HG02870 (cell line): ENCODE results near the gene CFAP157.

Experiments
- ATAC-seq: cut with Tn5 transposase; IDR thresholded peaks from one replicate; pipeline ENCODE4 v1.9.1; 2021; ENCODE audit warnings: mild to moderate bottlenecking, moderate library complexity; ENCODE audit not compliant: unreplicated experiment

CFAP157 gene

GRCh38 chr9:127734247-127734746 lies 27.5 kb downstream of the CFAP157 start:
- no peak for ATAC-seq

- ATAC-seq, result peak; percentile 87
These were observed 28.1 kb downstream of the CFAP157 start, which contains the start of gene TOR2A for GRCh38 chr9:127734747-127735529. Gene TOR2A, minus strand, starts transcription at chr9:127735294. Its CDS starts 24 bp downstream, at chr9:127735270.

- ATAC-seq, result peak; percentile 1
These were observed 28.9 kb downstream of the CFAP157 start for GRCh38 chr9:127735530-127736185.

DNA sequence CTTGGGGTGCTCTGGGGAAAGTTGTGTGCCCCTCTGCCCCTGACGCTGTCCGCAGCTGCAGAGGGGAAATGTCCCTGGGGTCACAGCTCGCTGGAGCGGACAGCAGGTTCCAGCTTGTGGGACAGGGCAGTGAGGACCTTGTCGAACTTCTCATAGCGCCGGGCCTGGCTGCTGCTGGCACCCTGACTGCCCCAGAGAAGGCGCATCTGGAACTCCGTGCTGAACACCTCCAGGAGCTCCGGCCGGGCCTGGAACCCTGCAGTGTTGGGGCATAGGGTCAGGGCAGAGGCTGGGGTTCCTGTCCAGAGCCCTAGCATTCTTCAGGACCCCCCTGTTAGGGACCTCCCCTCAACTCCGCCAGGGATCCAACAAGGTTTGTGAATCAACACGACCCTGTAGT lies 31.9 kb downstream of the CFAP157 start:
- ATAC-seq, result no peak

DNA sequence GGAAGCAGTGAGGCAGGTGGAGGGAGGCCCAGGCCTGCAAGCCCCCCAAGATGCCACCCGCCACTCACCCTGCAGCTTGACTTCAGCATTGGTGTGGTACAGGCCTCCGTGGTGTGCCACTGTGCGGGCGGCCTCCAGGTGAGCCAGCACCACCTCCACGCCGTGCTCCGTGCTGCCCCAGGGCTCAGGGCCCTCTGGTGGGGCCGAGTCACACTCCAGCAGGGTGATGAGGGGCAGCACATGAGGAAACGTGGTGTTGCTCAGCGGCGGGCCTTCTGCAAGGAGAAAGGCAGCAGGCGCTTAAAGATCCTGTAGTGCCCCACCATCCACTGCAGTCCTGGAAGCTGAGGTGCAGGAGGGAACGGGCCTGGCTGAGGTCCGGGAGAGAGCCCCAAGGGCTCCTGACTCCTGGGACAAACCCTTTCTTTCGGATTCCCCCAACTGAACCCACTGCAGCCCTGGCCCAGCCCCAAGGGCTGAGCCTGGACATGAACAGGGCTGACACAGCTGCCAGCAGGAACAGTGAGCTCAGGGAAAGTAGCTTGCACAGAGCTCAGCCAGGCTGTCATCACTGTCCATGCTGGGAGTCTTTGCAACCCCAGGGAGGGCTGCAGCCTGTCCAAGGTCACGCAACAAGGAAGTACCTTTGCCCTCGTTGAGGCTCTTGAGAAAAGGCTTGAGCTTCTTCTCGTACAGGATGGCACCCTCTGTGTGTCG lies 33.0 kb downstream of the CFAP157 start:
- no peak for ATAC-seq

DNA sequence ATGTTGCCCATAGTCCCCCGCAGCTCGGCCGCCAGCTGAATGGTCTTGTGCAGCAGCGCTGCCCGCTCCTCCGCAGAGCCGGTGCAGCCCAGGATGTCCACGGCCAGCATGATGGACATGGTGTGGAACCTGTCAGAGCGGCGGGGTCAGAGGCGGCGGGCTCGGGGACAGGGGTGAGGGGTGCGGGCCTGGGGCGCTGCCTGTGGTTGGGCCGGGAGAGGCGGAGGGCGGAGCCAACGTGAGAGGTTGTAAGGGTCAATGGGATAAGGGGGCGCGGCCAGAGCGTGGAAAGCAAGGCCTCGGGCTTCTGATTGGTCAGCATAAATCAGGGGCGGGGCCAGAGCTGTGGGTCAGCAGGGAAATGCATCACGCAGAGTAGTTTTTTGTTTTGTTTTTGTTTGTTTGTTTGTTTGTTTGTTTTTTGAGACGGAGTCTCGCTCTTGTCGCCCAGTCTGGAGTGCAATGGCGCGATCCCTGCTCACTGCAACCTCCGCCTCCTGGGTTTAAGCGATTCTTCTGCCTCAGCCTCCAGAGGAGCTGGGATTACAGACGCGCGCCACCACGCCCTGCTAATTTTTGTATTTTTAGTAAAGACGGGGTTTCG lies 35.1 kb downstream of the CFAP157 start:
- no peak for ATAC-seq

DNA sequence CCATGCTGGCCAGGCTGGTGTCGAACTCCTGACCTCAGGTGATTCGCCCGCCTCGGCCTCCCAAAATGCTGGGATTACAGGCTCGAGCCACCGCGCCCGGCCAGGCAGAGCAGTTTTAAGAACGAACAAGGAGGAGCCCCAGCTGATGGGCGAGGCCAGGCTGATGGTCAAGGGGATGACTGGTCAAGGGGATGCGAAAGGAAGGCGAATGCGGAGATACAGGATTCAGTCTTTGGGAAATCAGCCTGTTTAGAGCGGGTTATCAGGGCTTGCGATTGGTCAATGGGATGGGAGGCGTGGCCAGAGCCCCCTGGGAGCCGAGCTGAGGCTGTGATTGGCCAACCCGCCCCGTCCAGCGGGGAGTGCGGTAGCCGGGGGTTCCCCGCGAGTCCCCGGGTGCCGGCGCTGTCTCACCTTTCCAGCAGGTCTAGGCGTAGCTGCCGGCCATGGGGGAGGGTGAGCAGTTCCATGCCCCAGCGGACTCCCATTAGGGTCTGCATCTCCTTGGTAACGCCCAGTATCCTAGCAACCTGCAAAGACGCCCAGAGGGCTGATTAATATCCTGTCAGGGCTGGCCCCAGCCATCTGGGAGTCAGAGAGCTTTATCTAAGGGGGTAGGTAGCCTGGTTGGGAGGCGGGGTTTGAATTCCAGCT lies 35.8 kb downstream of the CFAP157 start:
- ATAC-seq, result no peak

- no peak for ATAC-seq
These were observed 37.8 kb downstream of the CFAP157 start for GRCh38 chr9:127744398-127745110.

- no peak for ATAC-seq
These were observed 40.3 kb downstream of the CFAP157 start for GRCh38 chr9:127746959-127747569.

- ATAC-seq, result no peak
These were observed 42.5 kb downstream of the CFAP157 start for GRCh38 chr9:127749090-127749787.

- no peak for ATAC-seq
These were observed 44.7 kb downstream of the CFAP157 start for GRCh38 chr9:127751269-127752054.

DNA sequence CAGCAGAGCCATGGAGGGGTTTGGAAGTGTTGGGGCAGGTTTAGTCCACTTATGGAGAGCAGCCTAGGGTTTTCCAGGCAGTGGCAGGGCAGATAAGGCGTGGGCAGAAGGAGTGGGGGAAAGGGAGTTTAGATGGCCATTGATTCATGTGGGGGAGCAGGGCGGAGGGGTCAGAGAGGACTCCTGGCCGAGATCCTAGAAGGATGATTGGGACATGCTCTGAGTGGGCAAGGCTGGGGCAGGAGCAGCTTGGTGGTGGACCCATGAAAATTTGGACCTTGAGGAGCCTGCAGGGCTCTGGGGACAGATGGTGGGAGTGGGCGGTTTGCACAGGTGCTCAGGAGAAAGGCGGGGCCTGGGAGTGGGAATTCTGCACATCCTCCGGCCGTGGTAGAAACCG lies 46.4 kb downstream of the CFAP157 start:
- no peak for ATAC-seq

DNA sequence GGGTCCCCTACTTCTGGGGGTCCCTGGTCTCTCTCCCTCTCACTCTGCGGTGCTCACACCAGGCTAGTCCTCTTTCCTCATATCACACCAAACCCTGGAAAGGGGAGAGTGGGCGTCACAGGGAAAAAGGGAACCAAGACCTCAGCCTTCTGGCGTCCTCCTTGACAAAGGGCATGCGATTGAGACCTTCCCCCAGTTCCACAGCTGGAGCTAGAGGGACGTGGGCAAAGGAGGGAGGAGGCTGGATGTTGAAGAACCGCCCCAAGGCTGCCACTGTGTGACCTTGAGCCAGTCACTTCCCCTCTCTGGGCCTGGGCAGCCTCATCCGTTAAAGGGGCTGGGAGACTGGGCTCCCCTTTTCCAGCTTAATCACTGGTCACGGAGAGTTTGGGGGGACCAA lies 46.8 kb downstream of the CFAP157 start:
- ATAC-seq, result no peak

DNA sequence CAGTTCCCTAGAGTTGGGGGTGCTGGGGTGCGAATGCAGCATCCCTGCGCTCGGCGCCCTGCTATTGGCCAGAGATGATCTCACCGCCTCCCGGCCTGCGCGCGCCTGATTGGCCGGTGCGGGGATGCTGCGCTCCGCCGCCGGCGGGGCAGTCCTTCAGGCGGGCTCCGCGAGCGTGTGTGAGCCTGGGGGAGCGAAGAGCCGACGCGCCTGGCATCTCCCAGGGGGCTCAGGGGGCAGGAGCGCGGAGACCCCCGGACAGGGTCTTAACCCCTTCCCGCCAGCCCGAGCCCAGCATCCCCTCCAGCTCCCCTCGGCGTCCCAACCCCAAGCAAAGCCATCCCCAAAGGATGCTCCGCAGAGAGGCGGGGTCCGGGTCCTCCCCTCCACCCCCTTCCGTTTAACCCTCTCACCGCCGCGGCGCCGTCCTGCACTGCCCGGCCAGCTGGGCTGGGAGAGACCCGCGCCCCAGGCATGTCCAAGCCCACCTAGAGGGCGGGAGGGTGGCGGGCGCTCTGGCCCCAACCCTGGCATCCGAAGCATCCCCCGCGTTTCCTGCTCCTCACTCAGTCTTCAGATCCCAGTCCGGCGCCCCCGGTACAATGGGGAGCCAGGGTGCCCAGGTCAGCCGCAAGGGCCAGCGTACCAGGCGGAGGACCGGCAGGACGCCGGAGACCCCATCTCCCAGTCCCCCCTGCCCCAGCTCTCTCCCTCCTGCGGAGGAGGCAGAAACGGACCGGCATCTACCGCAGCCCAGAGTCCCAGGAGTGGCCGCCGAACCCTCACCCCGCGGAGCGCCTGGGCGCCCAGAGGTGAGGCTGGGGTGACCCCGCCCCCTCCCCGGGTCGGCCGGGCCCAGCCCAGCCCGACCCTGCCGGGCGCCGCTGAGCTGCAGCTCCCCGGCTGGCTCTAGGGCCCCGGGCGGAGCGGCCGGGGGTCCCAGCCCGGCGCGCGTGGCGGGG lies 47.6 kb downstream of the CFAP157 start:
- ATAC-seq, result no peak

GRCh38 chr9:127755061-127756060 lies 48.6 kb downstream of the CFAP157 start:
- ATAC-seq, result no peak

DNA sequence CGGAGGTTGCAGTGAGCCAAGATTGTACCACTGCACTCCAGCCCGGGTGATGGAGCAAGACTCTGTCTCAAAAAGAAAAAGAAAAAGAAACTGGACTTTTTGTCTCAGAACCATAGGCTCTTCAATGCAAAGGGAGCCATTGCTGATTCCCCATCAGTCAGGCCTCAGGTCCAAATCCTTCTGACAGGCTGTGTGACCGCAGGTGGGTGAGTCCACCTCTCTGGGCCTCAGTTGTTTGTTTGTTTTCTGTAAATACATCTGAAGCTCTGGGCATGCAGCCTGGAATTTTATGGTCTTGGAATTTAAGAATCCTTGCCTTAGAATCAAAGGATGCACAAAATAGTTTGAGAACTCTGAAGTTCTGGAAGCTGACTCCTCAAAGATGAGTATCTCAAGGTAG lies 49.4 kb downstream of the CFAP157 start:
- ATAC-seq, result no peak
